ENCODE results near the gene GRPEL2. TPM values are rescaled to one million over a fixed set of nuclear protein-coding genes. Genes with fewer than 3 reads are reported as not detected.

Gene GRPEL2
- total RNA-seq, 1 experiment from 2014 or later = 47.3 TPM

DNA sequence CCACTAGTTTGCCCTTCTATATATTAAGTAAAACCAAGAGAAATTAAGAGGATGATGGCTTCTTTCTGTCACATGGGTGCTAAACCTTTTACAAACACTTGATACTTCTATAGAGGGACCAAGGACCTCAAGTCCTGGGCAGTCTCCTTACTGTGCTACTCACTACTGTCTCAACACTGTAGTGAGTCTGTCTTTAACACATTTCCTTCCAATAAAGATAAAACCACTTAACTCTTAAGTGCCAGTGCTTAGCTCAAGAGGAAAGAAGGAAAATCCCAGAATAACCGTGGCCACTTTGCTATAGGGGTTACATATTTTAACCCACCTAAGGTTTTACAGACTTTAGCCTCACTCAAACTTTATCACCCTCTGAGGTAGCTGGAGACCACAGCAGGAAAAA is 4.4 kb upstream of the GRPEL2 start:
- Histone ChIP-seq H2AK5ac (ENCODE audit: insufficient read length, low read length) (no peak overlapping the region), H3T11ph (ENCODE audit: low read length) (no peak overlapping the region), H3K23me2 (ENCODE audit: insufficient read length, low read depth, low read length, poor library complexity, severe bottlenecking) (peaks cover 7% of the 10 kb centered on the region), H2AFZ (ENCODE audit: low read length) (no peak overlapping the region), H3K18ac (ENCODE audit: insufficient read length, low read depth, low read length) (no peak overlapping the region), H4K5ac (ENCODE audit: insufficient read length, low read depth, low read length) (no peak overlapping the region), H2BK120ac (ENCODE audit: low read depth, low read length, poor library complexity, severe bottlenecking) (no peak overlapping the region), H3K23ac (ENCODE audit: insufficient read length, low read depth, low read length) (no peak overlapping the region), H3K4ac (ENCODE audit: low read depth, low read length) (no peak overlapping the region), H3K79me2 (ENCODE audit: insufficient read depth, low read length) (no peaks in the 10 kb centered on the region), H3K4me1 (ENCODE audit: insufficient read depth, low read length) (no peaks in the 10 kb centered on the region), H3K79me1 (ENCODE audit: insufficient read depth, low read depth, low read length, poor library complexity, severe bottlenecking) (no peaks in the 10 kb centered on the region), H2BK12ac (ENCODE audit: insufficient read length, low read depth, low read length) (no peak overlapping the region), H3K9me3 (ENCODE audit: control insufficient read depth, low read depth, low read length) (no peaks in the 10 kb centered on the region), H3K56ac (ENCODE audit: insufficient read length, low read depth, low read length) (no peak overlapping the region), H3K27ac (ENCODE audit: insufficient read length, low read depth, low read length) (no peak overlapping the region), H3K14ac (ENCODE audit: insufficient read depth, low read length) (no peak overlapping the region), H3K9ac (ENCODE audit: extremely low read depth, insufficient read length, low read length) (no peak overlapping the region), H4K91ac (ENCODE audit: insufficient read length, low read depth, low read length) (no peak overlapping the region), H4K8ac (replicated peaks; ENCODE audit: insufficient read length, low read depth, low read length) (no peak overlapping the region), H3K27me3 (ENCODE audit: insufficient read depth, low read length) (no peaks in the 10 kb centered on the region), H3K4me2 (ENCODE audit: insufficient read depth, insufficient read length, low read length) (no peak overlapping the region), H4K20me1 (ENCODE audit: control insufficient read depth, insufficient read depth, insufficient read length) (no peaks in the 10 kb centered on the region), H2BK5ac (ENCODE audit: insufficient read length, low read length) (no peak overlapping the region), H2BK15ac (ENCODE audit: low read depth, low read length) (no peak overlapping the region), H2BK20ac (ENCODE audit: low read depth, low read length, poor library complexity, severe bottlenecking) (no peak overlapping the region)
- Mint-ChIP-seq H3K9me3 (no peaks in the 10 kb centered on the region), H3K27ac (no peak overlapping the region), H3K36me3 (ENCODE audit: insufficient read depth in 1 of 3, low read depth in 3 of 3) (no peaks in the 10 kb centered on the region), H3K4me3 (no peak overlapping the region), H3K27me3 (ENCODE audit: low read depth) (peaks cover 11% of the 10 kb centered on the region), H3K4me1 (peaks cover 3 to 6% of the 10 kb centered on the region in 2 experiments)
- DNase-seq = no peak
- no peak for TF ChIP-seq CTCF (conservative IDR thresholded peaks at IDR 0.05)
- WGBS (ENCODE audit: extremely low coverage, insufficient read length, low lambda C conversion rate) = no CpG with 5 or more reads among the region's 1 CpG

Data from H9 (cell line).